Spleen (tissue), 7 donors: Measurements from ENCODE around the gene FGD4.

ENCODE experiments used
- CTCF ChIP-seq, 11 experiments: fragments of 200-600 bp in 7 of 11; fragments of 450-650 bp in 4 of 11; sonication (generic) in 4 of 11; IDR thresholded peaks in 8 of 11; conservative IDR thresholded peaks in 3 of 11; 1 replicate in 7 of 11; 2 replicates in 4 of 11; pipeline versions ENCODE4 v1.4.0 to v1.8.0; 2016 to 2021; ENCODE audit warnings: antibody characterized with exemption in 11 of 11, inconsistent platforms in 4 of 11, mild to moderate bottlenecking in 1 of 11
- POLR2A ChIP-seq, 3 donors: fragments of 450-650 bp; IDR thresholded peaks; one replicate each; pipeline ENCODE4 v1.5.1; 2017; ENCODE audit warnings: antibody characterized with exemption in 3 of 3, mild to moderate bottlenecking in 1 of 3
- POLR2AphosphoS5 ChIP-seq, 3 donors: sonication (generic); formaldehyde crosslinking; IDR thresholded peaks; one replicate each; pipeline ENCODE4 v1.5.1; 2017; ENCODE audit warnings: antibody characterized with exemption in 3 of 3
- donor health status: DM: no; HTN: no; CAD: no; lungs with moderate emphysema.
- donor health status: DM: no; HTN: no; CAD: no.
- donor health status: DM: no; HTN: no; CAD: no.

- TF ChIP-seq POLR2A (IDR thresholded peaks at IDR 0.05) (no peak), CTCF (IDR thresholded peaks at IDR 0.05 in 8 of 11, conservative IDR thresholded peaks at IDR 0.05 in 3 of 11) (no peak), POLR2AphosphoS5 (IDR thresholded peaks at IDR 0.05) (no peak)
These were observed 78.8 kb downstream of the FGD4 start for GRCh38 chr12:32478166-32478565.
